Caco-2 (cell line): ENCODE results near the gene CEP126. TPM values are rescaled to one million over a fixed set of nuclear protein-coding genes. Genes with fewer than 3 reads are reported as not detected.

Experiments
- BruUV-seq: library from RNA; stranded (reverse); fragments of 400-500 nt; replicated peaks from 2 replicates; lab custom pipeline; 2021; lab: Mats Ljungman, UMichigan
- CTCF ChIA-PET: fragments of 300-600 bp; sonication (Branson Sonifier 250); formaldehyde crosslinking; loops from one replicate; lab custom pipeline; 2022; ENCODE audit warnings: antibody characterized with exemption; lab: Charles Lee
- POLR2A ChIA-PET: fragments of 300-600 bp; sonication (Branson Sonifier 250); formaldehyde crosslinking; loops from one replicate; lab custom pipeline; 2022; ENCODE audit warnings: antibody characterized with exemption; lab: Charles Lee
- DNase-seq, 2 experiments: peaks; one replicate each; pipeline versions ENCODE4 v3.0.0 to v3.0.0-alpha.2; 2020 to 2022
- H3K27me3 ChIP-seq: replicated peaks from 2 replicates; pipeline ENCODE4 v1.6.0; 2011; ENCODE audit warnings: low read length; ENCODE audit not compliant: control insufficient read depth, insufficient read depth
- H3K36me3 ChIP-seq: 2 replicates; pipeline ENCODE4 v1.5.1; 2011; ENCODE audit warnings: low read length; ENCODE audit not compliant: control insufficient read depth, insufficient read depth
- H3K4me1 ChIP-seq: fragments of 250-450 bp; sonication (Bioruptor Pico); 2 replicates; pipeline ENCODE4 v1.5.1; 2020; ENCODE audit warnings: mild to moderate bottlenecking
- H3K4me3 ChIP-seq: 2 replicates; pipeline ENCODE4 v1.5.1; 2011; ENCODE audit warnings: low read depth, mild to moderate bottlenecking, control low read depth, low read length
- H3K9me3 ChIP-seq: fragments of 250-450 bp; sonication (Bioruptor Pico); 2 replicates; pipeline ENCODE4 v1.5.1; 2020; ENCODE audit warnings: mild to moderate bottlenecking, moderate library complexity
- H3K27ac Mint-ChIP-seq: one replicate; pipeline ENCODE4 v1.8.0; 2022; ENCODE audit warnings: mixed read lengths; ENCODE audit not compliant: unreplicated experiment
- H3K27me3 Mint-ChIP-seq: one replicate; pipeline ENCODE4 v1.8.0; 2022; ENCODE audit warnings: mixed read lengths; ENCODE audit not compliant: insufficient read depth, unreplicated experiment
- H3K36me3 Mint-ChIP-seq: one replicate; pipeline ENCODE4 v1.8.0; 2022; ENCODE audit warnings: mild to moderate bottlenecking, mixed read lengths; ENCODE audit not compliant: insufficient read depth, unreplicated experiment
- H3K4me1 Mint-ChIP-seq: one replicate; pipeline ENCODE4 v1.8.0; 2022; ENCODE audit warnings: low read depth, mixed read lengths; ENCODE audit not compliant: unreplicated experiment
- H3K4me3 Mint-ChIP-seq: one replicate; pipeline ENCODE4 v1.8.0; 2022; ENCODE audit warnings: mild to moderate bottlenecking, moderate library complexity, mixed read lengths; ENCODE audit not compliant: unreplicated experiment
- H3K9me3 Mint-ChIP-seq: one replicate; pipeline ENCODE4 v1.8.0; 2022; ENCODE audit warnings: mixed read lengths; ENCODE audit not compliant: unreplicated experiment
- intact Hi-C: fragments of 100-400 bp; cut with micrococcal nuclease; formaldehyde crosslinking; loops from one replicate; pipeline ENCODE4 v1.10.0; 2022; ENCODE audit not compliant: unreplicated experiment
- total RNA-seq: library from RNA; stranded (reverse); gene quantifications from 2 replicates; pipeline ENCODE4 v1.2.3, GENCODE V29; 2022
- TF ChIP-seq, protein P1 (sequence below), 2 experiments: fragments of 200-600 bp in 1 of 2; IDR thresholded peaks; 1 replicate in 1 of 2; 2 replicates in 1 of 2; pipeline versions ENCODE4 v1.5.1 to v1.8.0; 2011 to 2022; ENCODE audit warnings: antibody characterized with exemption in 1 of 2, control low read depth in 1 of 2, inconsistent platforms in 1 of 2, low read depth in 1 of 2, low read length in 1 of 2, mild to moderate bottlenecking in 1 of 2, moderate library complexity in 1 of 2; ENCODE audit not compliant: insufficient read depth in 1 of 2, severe bottlenecking in 1 of 2, unreplicated experiment in 1 of 2

Gene CEP126
- total RNA-seq, 1 experiment from 2014 or later = 4.3 TPM

DNA sequence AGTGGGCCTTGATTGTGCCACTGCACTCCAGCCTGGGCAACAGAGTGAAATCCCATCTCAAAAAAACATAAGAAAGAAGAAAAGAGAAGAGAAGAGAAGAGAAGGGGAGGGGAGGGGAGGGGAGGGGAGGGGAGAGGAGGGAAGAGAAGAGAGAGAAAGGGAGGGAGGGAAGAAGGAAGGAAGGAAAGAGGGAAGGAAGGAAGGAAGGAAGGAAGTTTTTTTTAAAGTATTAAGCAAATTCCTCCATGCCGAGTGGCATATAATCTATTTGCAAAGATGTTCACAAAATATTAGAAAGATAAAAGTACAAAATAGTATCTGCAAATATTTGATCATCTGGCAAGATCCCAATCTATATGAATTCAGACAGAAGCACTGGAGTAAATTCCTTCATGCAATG is 121.9 kb downstream of the CEP126 start:
- H3K4me3 Mint-ChIP-seq = no peak overlapping the region
- CTCF ChIA-PET = no interaction called here

DNA sequence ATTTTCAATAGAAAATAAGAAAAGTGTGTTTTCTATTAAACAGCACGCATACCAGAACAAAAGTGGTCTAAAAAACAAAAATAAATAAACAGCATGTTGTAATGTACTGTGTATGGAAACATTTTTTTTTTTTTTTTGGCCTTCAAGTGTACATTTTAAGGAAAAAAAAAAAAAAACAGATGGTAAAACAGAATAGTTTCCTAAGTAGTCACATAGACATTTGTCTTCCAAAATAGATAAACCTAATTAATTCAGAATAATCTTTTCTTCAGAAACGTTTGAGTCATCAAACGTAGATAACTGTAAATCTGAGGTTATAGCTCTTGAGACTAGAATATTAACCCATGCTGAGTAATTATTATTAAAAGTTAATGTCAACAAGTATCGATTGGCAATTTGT is 132.0 kb downstream of the CEP126 start:
- BruUV-seq = no TSS peak
- no peaks in the 10 kb centered on the region for H3K27me3 ChIP-seq
- ChIA-PET CTCF (interaction anchor here (0.8 to 0.9 kb wide), 2 partner anchors 64 to 247 kb away, joined by 3 read pairs; no protein-coding TSS in a partner anchor), POLR2A (no interaction called here)
- H3K4me3 ChIP-seq = peak overlapping the region; percentile 66
- intact Hi-C loops = loop anchor here (1.0 to 5.0 kb wide), 3 partner anchors 36 to 220 kb away; no protein-coding TSS in a partner anchor
- no peaks in the 10 kb centered on the region for H3K9me3 Mint-ChIP-seq
- peaks cover 12% of the 10 kb centered on the region for H3K4me1 Mint-ChIP-seq
- H3K4me3 Mint-ChIP-seq = peak overlapping the region; percentile 93
- TF ChIP-seq, protein P1, sequence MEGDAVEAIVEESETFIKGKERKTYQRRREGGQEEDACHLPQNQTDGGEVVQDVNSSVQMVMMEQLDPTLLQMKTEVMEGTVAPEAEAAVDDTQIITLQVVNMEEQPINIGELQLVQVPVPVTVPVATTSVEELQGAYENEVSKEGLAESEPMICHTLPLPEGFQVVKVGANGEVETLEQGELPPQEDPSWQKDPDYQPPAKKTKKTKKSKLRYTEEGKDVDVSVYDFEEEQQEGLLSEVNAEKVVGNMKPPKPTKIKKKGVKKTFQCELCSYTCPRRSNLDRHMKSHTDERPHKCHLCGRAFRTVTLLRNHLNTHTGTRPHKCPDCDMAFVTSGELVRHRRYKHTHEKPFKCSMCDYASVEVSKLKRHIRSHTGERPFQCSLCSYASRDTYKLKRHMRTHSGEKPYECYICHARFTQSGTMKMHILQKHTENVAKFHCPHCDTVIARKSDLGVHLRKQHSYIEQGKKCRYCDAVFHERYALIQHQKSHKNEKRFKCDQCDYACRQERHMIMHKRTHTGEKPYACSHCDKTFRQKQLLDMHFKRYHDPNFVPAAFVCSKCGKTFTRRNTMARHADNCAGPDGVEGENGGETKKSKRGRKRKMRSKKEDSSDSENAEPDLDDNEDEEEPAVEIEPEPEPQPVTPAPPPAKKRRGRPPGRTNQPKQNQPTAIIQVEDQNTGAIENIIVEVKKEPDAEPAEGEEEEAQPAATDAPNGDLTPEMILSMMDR (IDR thresholded peaks at IDR 0.05; ENCODE audit: insufficient read depth in 1 of 2, low read depth in 1 of 2, low read length in 1 of 2, severe bottlenecking in 1 of 2, unreplicated experiment in 1 of 2) = no peak
- H3K36me3 ChIP-seq = no peaks in the 10 kb centered on the region
- no peak for DNase-seq
- H3K27me3 Mint-ChIP-seq = no peaks in the 10 kb centered on the region
- H3K36me3 Mint-ChIP-seq = peaks cover 6% of the 10 kb centered on the region
- no peaks in the 10 kb centered on the region for H3K9me3 ChIP-seq
- peak overlapping the region; percentile 95 for H3K27ac Mint-ChIP-seq
- H3K4me1 ChIP-seq = no peaks in the 10 kb centered on the region

More for the DNA sequence above, 121.9 kb downstream of the CEP126 start:
- TF ChIP-seq, protein P1 (IDR thresholded peaks at IDR 0.05; ENCODE audit: insufficient read depth in 1 of 2, low read depth in 1 of 2, low read length in 1 of 2, severe bottlenecking in 1 of 2, unreplicated experiment in 1 of 2) = no peak
- Histone ChIP-seq H3K36me3 (no peaks in the 10 kb centered on the region), H3K9me3 (peaks cover 14% of the 10 kb centered on the region), H3K4me1 (no peaks in the 10 kb centered on the region), H3K4me3 (no peak overlapping the region), H3K27me3 (no peaks in the 10 kb centered on the region)
- BruUV-seq = no TSS peak
- Mint-ChIP-seq H3K27me3 (no peaks in the 10 kb centered on the region), H3K9me3 (peaks cover 5% of the 10 kb centered on the region), H3K4me1 (no peaks in the 10 kb centered on the region), H3K27ac (no peak overlapping the region), H3K36me3 (no peaks in the 10 kb centered on the region)
- POLR2A ChIA-PET = no interaction called here
- DNase-seq = no peak
- intact Hi-C loops = no loop called here

DNA sequence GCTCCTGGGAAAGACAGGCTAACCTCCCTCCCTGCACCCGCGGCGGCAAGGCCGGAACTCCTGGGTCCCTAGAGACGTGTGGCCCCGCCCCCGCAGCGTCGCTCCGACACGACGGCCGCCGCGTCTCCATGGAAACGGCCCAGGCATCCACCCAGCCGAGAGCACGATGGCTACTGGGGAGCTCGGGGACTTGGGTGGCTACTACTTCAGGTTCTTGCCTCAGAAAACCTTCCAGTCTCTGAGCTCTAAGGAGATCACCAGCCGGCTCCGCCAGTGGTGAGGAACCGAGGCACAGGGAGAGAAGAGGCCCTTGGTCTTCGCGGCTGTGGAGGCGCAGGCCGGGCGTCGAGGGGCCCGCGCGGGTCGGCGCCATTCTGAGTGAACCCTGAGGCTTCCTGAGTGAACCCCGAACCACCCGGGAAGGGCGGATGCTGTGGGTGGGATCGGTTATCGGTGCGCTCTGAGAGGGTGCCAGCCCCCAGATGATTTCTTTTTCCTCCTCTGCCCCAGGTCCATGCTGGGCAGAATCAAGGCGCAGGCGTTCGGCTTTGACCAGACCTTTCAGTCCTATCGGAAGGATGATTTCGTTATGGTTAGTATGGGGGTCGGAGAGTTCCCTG is 132.6 kb downstream of the CEP126 start, which contains the start of gene CFAP300:
Gene CFAP300, plus strand, starts transcription at position 133 of the 620 bp plus-strand sequence. Its CDS starts 34 bp downstream, at position 167.
- no peaks in the 10 kb centered on the region for H3K4me1 ChIP-seq
- TF ChIP-seq, protein P1 (IDR thresholded peaks at IDR 0.05; ENCODE audit: insufficient read depth in 1 of 2, low read depth in 1 of 2, low read length in 1 of 2, severe bottlenecking in 1 of 2, unreplicated experiment in 1 of 2) = no peak
- Mint-ChIP-seq H3K27ac (peak within 1 kb of the TSS; percentile 95), H3K27me3 (no peaks in the 10 kb centered on the region), H3K9me3 (no peaks in the 10 kb centered on the region), H3K4me1 (peaks cover 12% of the 10 kb centered on the region), H3K4me3 (peak within 1 kb of the TSS; percentile 93), H3K36me3 (peaks cover 6% of the 10 kb centered on the region)
- BruUV-seq = TSS peak; percentile 51
- peak; percentile 92 to 94 for DNase-seq
- H3K27me3 ChIP-seq = no peaks in the 10 kb centered on the region
- intact Hi-C loops = loop anchor here (1.0 to 5.0 kb wide), 3 partner anchors 36 to 220 kb away; no protein-coding TSS in a partner anchor
- no peaks in the 10 kb centered on the region for H3K36me3 ChIP-seq
- peak within 1 kb of the TSS; percentile 66 for H3K4me3 ChIP-seq
- ChIA-PET CTCF (interaction anchor here (0.6 to 0.9 kb wide), 3 partner anchors 64 to 247 kb away, joined by 3 read pairs; no protein-coding TSS in a partner anchor), POLR2A (interaction anchor here (0.6 kb wide), 1 partner anchor 77 kb away, joined by 3 read pairs; no protein-coding TSS in a partner anchor)
- H3K9me3 ChIP-seq = no peaks in the 10 kb centered on the region

Other genes starting within 250 kb of the CEP126 start
- not detected in 2 replicates for gene ANGPTL5, start 1.5 kb downstream of the CEP126 start, total RNA-seq
- 2.2 and 3.9 TPM in 2 replicates for gene CFAP300, start 132.4 kb downstream of the CEP126 start, total RNA-seq
- gene YAP1, start 195.4 kb downstream of the CEP126 start, total RNA-seq = 207 and 227 TPM in 2 replicates